Mucosa of descending colon (tissue), 3 donors: ENCODE measurements around the gene OCA2. TPM values are rescaled to one million over a fixed set of nuclear protein-coding genes. Genes with fewer than 3 reads are reported as not detected.

Source experiments
- ATAC-seq: fragments of 200-7000 bp; cut with Tn5 transposase; one replicate; pipeline ENCODE4 v1.9.1; 2020; ENCODE audit warnings: mild to moderate bottlenecking, moderate library complexity
- DNase-seq, 3 donors: peaks; one replicate each; pipeline ENCODE4 v3.0.0-alpha.2; 2020
- H3K36me3 ChIP-seq: fragments of 200-600 bp; one replicate; pipeline ENCODE4 v1.8.0; 2021; ENCODE audit warnings: low read depth, mild to moderate bottlenecking
- H3K4me1 ChIP-seq: fragments of 200-600 bp; one replicate; pipeline ENCODE4 v1.8.0; 2021; ENCODE audit warnings: low read depth, mild to moderate bottlenecking
- H3K4me3 ChIP-seq: fragments of 200-600 bp; one replicate; pipeline ENCODE4 v1.8.0; 2021; ENCODE audit warnings: mild to moderate bottlenecking
- H3K9me3 ChIP-seq: fragments of 200-600 bp; one replicate; pipeline ENCODE4 v1.8.0; 2021; ENCODE audit warnings: mild to moderate bottlenecking
- CTCF ChIP-seq: fragments of 200-600 bp; IDR thresholded peaks from one replicate; pipeline ENCODE4 v1.8.0; 2022; ENCODE audit warnings: antibody characterized with exemption, mild to moderate bottlenecking
- intact Hi-C, 2 donors: fragments of 100-400 bp; cut with DNase I in 1 of 2; cut with micrococcal nuclease in 1 of 2; formaldehyde crosslinking; loops; one replicate each; pipeline versions ENCODE4 v1.11.0 to v1.11.1; 2022; cut with DNase I, micrococcal nuclease
- total RNA-seq, 3 donors: library from RNA; stranded (reverse); fragmentation: NEBNext Ultra II Directional in 2 of 3; extraction: Animal tissue kit (Norgen Biotek cat#: 25700) in 2 of 3; gene quantifications; one replicate each; pipeline versions ENCODE4 v1.2.1 to v1.2.4, GENCODE V29; 2021 to 2023
- donor health status: DM: no; HTN: no; CAD: no; lungs with moderate emphysema.
- donor health status: DM: no; HTN: no; CAD: no.
- donor health status: DM: no; HTN: yes; CAD: no.

The OCA2 gene
- total RNA-seq, 3 donors from 2014 or later, result 0.22 to 0.32 TPM; not detected in 1

DNA sequence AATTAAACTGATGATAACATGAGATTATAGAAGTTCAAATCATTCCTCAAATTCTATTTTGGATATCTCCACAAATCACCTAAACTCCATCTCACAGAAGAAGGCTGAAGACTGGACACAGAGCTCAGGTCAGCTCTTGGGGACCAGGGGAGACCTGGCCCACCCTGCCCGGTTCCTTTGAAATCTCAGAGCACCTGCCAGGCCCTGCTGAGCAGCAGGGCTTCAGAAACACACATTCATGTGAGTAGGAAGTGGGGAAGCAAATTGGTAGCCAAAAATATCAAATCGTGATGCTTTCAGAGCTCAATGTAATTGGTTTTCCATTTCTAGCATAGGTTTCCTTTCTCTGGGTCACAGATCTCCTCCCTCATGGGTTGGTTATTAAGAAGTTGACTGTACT is 76.2 kb downstream of the OCA2 start:
- no peak for ATAC-seq
- H3K36me3 ChIP-seq, result no peaks in the 10 kb centered on the region
- no peak for TF ChIP-seq CTCF

DNA sequence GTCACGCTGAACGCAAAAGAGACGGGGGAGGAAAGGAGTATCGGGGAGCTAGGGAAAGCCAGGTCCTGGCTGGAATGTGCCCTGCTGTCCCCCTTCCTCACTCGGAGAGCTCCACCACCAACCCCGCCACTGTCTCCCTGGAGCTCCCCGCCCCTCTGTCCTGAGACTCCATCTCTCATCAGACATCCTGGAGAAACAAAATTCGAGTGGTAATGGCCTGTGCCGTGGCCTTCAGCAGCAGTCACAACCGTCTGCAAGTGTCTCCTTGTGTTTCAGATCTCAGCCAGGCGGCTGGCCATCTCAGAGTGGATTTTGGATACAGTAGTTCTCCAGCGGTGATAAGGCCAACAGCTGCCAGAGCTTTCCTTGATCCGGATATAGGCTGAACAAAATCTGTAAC is 76.9 kb downstream of the OCA2 start:
- no peaks in the 10 kb centered on the region for H3K4me1 ChIP-seq
- H3K36me3 ChIP-seq, result no peaks in the 10 kb centered on the region
- no peak overlapping the region for H3K4me3 ChIP-seq
- H3K9me3 ChIP-seq, result no peaks in the 10 kb centered on the region
- no peak for TF ChIP-seq CTCF
- DNase-seq (no peak), ATAC-seq (no peak)
- intact Hi-C loops, result loop anchor here in 1 of 2 donors (10.0 kb wide), 1 partner anchor 103 kb away; no protein-coding TSS in a partner anchor

More for the DNA sequence above, 76.2 kb downstream of the OCA2 start:
- Histone ChIP-seq H3K9me3 (no peaks in the 10 kb centered on the region), H3K4me3 (no peak overlapping the region), H3K4me1 (no peaks in the 10 kb centered on the region)
- DNase-seq, result no peak
- intact Hi-C loops, result loop anchor here in 1 of 2 donors (10.0 kb wide), 1 partner anchor 102 kb away; no protein-coding TSS in a partner anchor

- no peaks in the 10 kb centered on the region for H3K9me3 ChIP-seq
- no peak overlapping the region for H3K4me3 ChIP-seq
- DNase-seq (peak; percentile 50 to 76 (median 68)), ATAC-seq (peak; percentile 71)
- intact Hi-C loops, result loop anchor here in 1 of 2 donors (10.0 kb wide), 1 partner anchor 103 kb away; no protein-coding TSS in a partner anchor
- no peak for TF ChIP-seq CTCF
- no peaks in the 10 kb centered on the region for H3K36me3 ChIP-seq
- H3K4me1 ChIP-seq, result no peaks in the 10 kb centered on the region
Measured at GRCh38 chr15:28021281-28022039, 77.7 kb downstream of the OCA2 start.

DNA sequence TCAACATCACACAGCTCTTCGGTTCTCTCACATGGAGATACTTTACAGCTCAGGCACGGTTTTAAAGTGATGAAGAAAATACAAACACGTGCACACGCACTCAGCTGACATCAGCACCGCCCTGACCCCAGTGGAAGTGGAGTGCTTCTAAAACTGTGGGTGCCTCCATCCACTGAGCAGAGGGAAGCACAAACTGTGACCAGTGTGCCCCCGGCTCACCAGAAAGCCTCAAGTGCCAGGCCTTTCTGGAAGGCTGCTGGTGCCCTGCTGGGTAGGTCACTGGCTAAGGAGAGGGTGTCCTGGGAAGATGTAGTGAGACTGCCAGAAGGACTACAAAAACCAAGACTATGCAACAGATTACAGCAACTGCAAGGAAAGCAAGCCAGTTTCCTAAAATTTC is 78.5 kb downstream of the OCA2 start:
- H3K4me3 ChIP-seq, result no peak overlapping the region

DNA sequence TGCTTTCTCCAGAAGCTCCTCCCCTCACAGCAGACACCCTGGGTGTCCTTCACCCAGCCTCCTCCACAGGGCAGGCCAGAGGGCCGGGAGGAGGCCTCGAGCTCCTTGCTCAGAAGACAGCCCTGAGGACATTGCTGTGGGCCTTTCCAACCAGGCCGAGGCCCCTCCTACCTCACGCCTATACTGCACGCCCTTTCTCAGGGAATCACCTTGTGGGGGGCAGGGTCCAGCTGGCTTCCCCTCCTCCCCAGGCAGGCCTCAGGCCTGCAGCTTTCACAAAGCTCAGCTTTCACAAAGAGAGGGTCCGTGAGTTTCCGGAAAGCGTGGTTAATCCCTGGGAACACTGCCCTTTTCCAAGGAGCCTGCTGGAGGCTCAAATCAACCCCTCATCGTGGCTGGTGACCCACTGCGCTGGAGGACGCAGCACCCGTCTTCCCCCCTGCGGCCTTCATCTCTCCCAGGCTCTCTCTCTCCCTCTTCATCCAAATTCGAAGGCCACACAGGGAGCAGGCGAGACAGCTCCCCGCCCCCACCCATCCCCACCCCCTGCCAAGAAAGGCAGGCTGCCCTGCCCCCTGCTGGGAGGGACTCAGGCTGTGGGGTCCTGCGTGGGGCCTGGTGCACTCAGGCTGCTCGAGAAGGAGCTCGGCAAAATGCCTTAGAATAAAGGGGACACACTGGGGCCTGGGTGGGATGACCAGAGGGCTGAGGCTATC is 79.4 kb downstream of the OCA2 start:
- H3K4me1 ChIP-seq, result no peaks in the 10 kb centered on the region
- ATAC-seq, result no peak
- H3K9me3 ChIP-seq, result no peaks in the 10 kb centered on the region
- no peaks in the 10 kb centered on the region for H3K36me3 ChIP-seq
- TF ChIP-seq CTCF, result no peak
- intact Hi-C loops, result loop anchor here in 1 of 2 donors (10.0 kb wide), 1 partner anchor 105 kb away; no protein-coding TSS in a partner anchor
- H3K4me3 ChIP-seq, result no peak overlapping the region
- DNase-seq, result no peak

More for the DNA sequence above, 78.5 kb downstream of the OCA2 start:
- no peaks in the 10 kb centered on the region for H3K4me1 ChIP-seq
- no peak for TF ChIP-seq CTCF
- no peak for ATAC-seq
- H3K9me3 ChIP-seq, result no peaks in the 10 kb centered on the region
- DNase-seq, result no peak
- H3K36me3 ChIP-seq, result no peaks in the 10 kb centered on the region
- intact Hi-C loops, result loop anchor here in 1 of 2 donors (10.0 kb wide), 1 partner anchor 104 kb away; no protein-coding TSS in a partner anchor
